Vagina (tissue), 2 donors: ENCODE measurements around the gene RNF144A. TPM values are rescaled to one million over a fixed set of nuclear protein-coding genes. Genes with fewer than 3 reads are reported as not detected.
A peak's percentile ranks its signal among the peaks of the same experiment; 100 is the strongest.

Source experiments
- DNase-seq, 2 donors: peaks; one replicate each; pipeline ENCODE4 v3.0.0-alpha.2; 2017; ENCODE audit errors: extremely low spot score in 2 of 2
- H3K27ac ChIP-seq: fragments of 200-600 bp; sonication (generic); one replicate; pipeline ENCODE4 v1.5.1; 2019
- H3K27me3 ChIP-seq: fragments of 200-600 bp; sonication (generic); one replicate; pipeline ENCODE4 v1.5.1; 2019
- H3K36me3 ChIP-seq, 2 donors: fragments of 200-600 bp; sonication (generic); one replicate each; pipeline ENCODE4 v1.5.1; 2017 to 2019
- H3K4me1 ChIP-seq: fragments of 200-600 bp; sonication (generic); one replicate; pipeline ENCODE4 v1.5.1; 2019
- H3K4me3 ChIP-seq, 2 donors: fragments of 200-600 bp; sonication (generic); 1 replicate in 1 of 2; 2 replicates in 1 of 2; pipeline ENCODE4 v1.5.1; 2016 to 2019
- H3K9me3 ChIP-seq: fragments of 200-600 bp; sonication (generic); one replicate; pipeline ENCODE4 v1.5.1; 2019
- CTCF ChIP-seq, 3 experiments: fragments of 450-650 bp in 2 of 3; fragments of 200-600 bp in 1 of 3; sonication (generic) in 1 of 3; IDR thresholded peaks; one replicate each; pipeline ENCODE4 v1.5.1; 2017 to 2019; ENCODE audit warnings: antibody characterized with exemption in 3 of 3, mild to moderate bottlenecking in 2 of 3, moderate library complexity in 2 of 3
- POLR2A ChIP-seq, 2 donors: fragments of 450-650 bp; IDR thresholded peaks; one replicate each; pipeline ENCODE4 v1.6.1; 2017; ENCODE audit warnings: antibody characterized with exemption in 2 of 2, mild to moderate bottlenecking in 2 of 2, moderate library complexity in 2 of 2
- POLR2AphosphoS5 ChIP-seq, 2 donors: sonication (generic); formaldehyde crosslinking; IDR thresholded peaks; one replicate each; pipeline ENCODE4 v1.9.0; 2017; ENCODE audit warnings: antibody characterized with exemption in 2 of 2, mild to moderate bottlenecking in 2 of 2, low read depth in 1 of 2; ENCODE audit not compliant: insufficient read depth in 1 of 2
- intact Hi-C: fragments of 100-400 bp; cut with DNase I; formaldehyde crosslinking; loops from one replicate; pipeline ENCODE4 v1.15.1; 2023
- total RNA-seq: library from RNA; depleted of rRNA; stranded (reverse); fragments of >200 nt; gene quantifications from one replicate; pipeline ENCODE4 v1.2.3, GENCODE V29; 2016

RNF144A gene
- total RNA-seq, 1 donor from 2014 or later = 17.2 TPM

GRCh38 chr2:6917761-6918421 is 679 bp downstream of the RNF144A start:
- intact Hi-C loops = loop anchor here (10.0 kb wide), 1 partner anchor 127 kb away; no protein-coding TSS in a partner anchor

GRCh38 chr2:6919901-6920742 is 2.9 kb downstream of the RNF144A start:
- TF ChIP-seq CTCF (IDR thresholded peaks at IDR 0.05) (no peak), POLR2AphosphoS5 (IDR thresholded peaks at IDR 0.05; ENCODE audit: insufficient read depth in 1 of 2, low read depth in 1 of 2) (no peak), POLR2A (IDR thresholded peaks at IDR 0.05) (no peak)
- no peaks in the 10 kb centered on the region for H3K27me3 ChIP-seq
- no peaks in the 10 kb centered on the region for H3K36me3 ChIP-seq
- H3K9me3 ChIP-seq = no peaks in the 10 kb centered on the region
- intact Hi-C loops = loop anchor here (10.0 kb wide), 1 partner anchor 125 kb away; no protein-coding TSS in a partner anchor
- H3K27ac ChIP-seq = peak overlapping the region; percentile 15
- peaks cover 40% of the 10 kb centered on the region for H3K4me1 ChIP-seq
- no peak for DNase-seq
- no peak overlapping the region for H3K4me3 ChIP-seq

More at GRCh38 chr2:6917761-6918421, 679 bp downstream of the RNF144A start:
- Histone ChIP-seq H3K4me3 (peak overlapping the region; percentile 78 to 90), H3K27me3 (no peaks in the 10 kb centered on the region), H3K9me3 (no peaks in the 10 kb centered on the region), H3K27ac (peak overlapping the region; percentile 87), H3K36me3 (no peaks in the 10 kb centered on the region), H3K4me1 (peaks cover 40% of the 10 kb centered on the region)
- TF ChIP-seq POLR2AphosphoS5 (IDR thresholded peaks at IDR 0.05; ENCODE audit: insufficient read depth in 1 of 2, low read depth in 1 of 2) (no peak), CTCF (IDR thresholded peaks at IDR 0.05) (no peak), POLR2A (IDR thresholded peaks at IDR 0.05) (no peak)
- DNase-seq = no peak

GRCh38 chr2:6920743-6921064 is 3.5 kb downstream of the RNF144A start:
- no peak for TF ChIP-seq CTCF (IDR thresholded peaks at IDR 0.05)
- no peak for TF ChIP-seq POLR2A (IDR thresholded peaks at IDR 0.05)
- no peak overlapping the region for H3K27ac ChIP-seq
- no peak for DNase-seq
- H3K27me3 ChIP-seq = no peaks in the 10 kb centered on the region
- no peaks in the 10 kb centered on the region for H3K9me3 ChIP-seq
- intact Hi-C loops = no loop called here
- no peak overlapping the region for H3K4me3 ChIP-seq
- no peaks in the 10 kb centered on the region for H3K36me3 ChIP-seq
- H3K4me1 ChIP-seq = peaks cover 46% of the 10 kb centered on the region

- intact Hi-C loops = no loop called here
These were observed 4.2 kb downstream of the RNF144A start for GRCh38 chr2:6921321-6921922.

More at GRCh38 chr2:6921321-6921922, 4.2 kb downstream of the RNF144A start:
- TF ChIP-seq POLR2AphosphoS5 (IDR thresholded peaks at IDR 0.05; ENCODE audit: insufficient read depth in 1 of 2, low read depth in 1 of 2) (no peak), CTCF (IDR thresholded peaks at IDR 0.05) (no peak), POLR2A (IDR thresholded peaks at IDR 0.05) (no peak)
- no peak overlapping the region for H3K27ac ChIP-seq
- no peak overlapping the region for H3K4me3 ChIP-seq
- H3K4me1 ChIP-seq = peaks cover 53% of the 10 kb centered on the region
- DNase-seq = no peak
- no peaks in the 10 kb centered on the region for H3K9me3 ChIP-seq
- H3K27me3 ChIP-seq = no peaks in the 10 kb centered on the region
- H3K36me3 ChIP-seq = no peaks in the 10 kb centered on the region
